ENCODE measurements around the gene PDGFA.

DNA sequence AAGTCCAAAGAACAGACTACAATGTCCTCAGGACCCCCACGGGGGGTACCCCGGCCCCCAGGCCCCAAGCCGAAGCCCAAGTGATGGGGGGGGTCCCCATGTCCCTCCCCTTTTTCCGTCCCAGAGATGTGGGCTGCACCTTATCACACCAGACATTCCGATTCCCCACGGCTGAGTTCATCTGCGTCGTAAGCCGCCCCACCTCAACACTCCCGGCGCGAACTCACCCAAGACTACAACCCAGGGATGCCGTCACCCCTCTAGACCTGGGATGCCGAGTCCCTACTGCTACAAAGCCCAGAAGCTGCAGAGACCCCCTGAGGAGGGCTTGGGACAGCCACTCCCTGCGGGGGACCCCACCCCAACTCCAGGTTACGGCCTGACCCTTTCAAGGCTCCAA is 14.5 kb downstream of the PDGFA start:
- TF ChIP-seq, protein P1, sequence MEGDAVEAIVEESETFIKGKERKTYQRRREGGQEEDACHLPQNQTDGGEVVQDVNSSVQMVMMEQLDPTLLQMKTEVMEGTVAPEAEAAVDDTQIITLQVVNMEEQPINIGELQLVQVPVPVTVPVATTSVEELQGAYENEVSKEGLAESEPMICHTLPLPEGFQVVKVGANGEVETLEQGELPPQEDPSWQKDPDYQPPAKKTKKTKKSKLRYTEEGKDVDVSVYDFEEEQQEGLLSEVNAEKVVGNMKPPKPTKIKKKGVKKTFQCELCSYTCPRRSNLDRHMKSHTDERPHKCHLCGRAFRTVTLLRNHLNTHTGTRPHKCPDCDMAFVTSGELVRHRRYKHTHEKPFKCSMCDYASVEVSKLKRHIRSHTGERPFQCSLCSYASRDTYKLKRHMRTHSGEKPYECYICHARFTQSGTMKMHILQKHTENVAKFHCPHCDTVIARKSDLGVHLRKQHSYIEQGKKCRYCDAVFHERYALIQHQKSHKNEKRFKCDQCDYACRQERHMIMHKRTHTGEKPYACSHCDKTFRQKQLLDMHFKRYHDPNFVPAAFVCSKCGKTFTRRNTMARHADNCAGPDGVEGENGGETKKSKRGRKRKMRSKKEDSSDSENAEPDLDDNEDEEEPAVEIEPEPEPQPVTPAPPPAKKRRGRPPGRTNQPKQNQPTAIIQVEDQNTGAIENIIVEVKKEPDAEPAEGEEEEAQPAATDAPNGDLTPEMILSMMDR (IDR thresholded peaks at IDR 0.05) = no peak
- no peak for TF ChIP-seq POLR2A (IDR thresholded peaks at IDR 0.05)
